Measurements from ENCODE around the gene FAM187B.

FAM187B gene

DNA sequence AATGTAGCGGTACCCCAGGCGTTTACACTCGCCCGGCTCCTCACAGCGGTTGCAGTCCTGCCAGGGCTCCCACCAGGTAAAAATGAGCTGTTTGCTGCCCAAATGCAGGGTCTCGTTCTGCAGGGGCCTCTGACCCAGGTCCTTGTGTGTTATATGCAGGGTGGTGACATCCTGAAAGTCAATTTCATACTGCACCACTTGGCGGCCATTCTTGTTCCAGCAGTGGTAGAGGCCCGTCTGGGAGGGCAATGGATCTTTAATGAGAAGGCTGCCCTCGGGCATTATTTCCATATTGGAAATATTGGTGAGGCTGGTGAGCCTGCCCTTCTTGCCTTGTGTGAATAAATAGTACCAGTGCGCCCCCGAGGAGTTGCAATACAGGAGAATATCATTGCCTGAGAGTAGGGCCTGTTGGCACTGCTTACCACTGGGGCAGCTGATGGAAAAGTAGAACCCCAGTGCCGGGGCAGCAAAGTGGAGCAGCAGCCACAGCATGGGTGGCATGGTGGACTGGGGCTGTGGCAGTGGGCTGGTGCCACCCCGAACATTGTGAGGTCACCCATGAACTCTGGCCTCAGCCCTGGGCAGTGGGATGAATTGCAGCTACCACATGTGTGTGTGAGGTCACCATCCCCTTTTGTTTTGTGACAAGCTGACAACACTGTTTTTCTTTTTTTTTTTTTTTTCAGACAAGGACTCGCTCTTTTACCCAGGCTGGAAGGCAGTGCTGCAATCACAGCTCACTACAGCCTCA is at the start of gene FAM187B:
Gene FAM187B (minus strand): TSS at position 563 of the 754 bp plus-strand sequence. CDS start 59 bp downstream, at position 504.
- TF ChIP-seq, protein P1, sequence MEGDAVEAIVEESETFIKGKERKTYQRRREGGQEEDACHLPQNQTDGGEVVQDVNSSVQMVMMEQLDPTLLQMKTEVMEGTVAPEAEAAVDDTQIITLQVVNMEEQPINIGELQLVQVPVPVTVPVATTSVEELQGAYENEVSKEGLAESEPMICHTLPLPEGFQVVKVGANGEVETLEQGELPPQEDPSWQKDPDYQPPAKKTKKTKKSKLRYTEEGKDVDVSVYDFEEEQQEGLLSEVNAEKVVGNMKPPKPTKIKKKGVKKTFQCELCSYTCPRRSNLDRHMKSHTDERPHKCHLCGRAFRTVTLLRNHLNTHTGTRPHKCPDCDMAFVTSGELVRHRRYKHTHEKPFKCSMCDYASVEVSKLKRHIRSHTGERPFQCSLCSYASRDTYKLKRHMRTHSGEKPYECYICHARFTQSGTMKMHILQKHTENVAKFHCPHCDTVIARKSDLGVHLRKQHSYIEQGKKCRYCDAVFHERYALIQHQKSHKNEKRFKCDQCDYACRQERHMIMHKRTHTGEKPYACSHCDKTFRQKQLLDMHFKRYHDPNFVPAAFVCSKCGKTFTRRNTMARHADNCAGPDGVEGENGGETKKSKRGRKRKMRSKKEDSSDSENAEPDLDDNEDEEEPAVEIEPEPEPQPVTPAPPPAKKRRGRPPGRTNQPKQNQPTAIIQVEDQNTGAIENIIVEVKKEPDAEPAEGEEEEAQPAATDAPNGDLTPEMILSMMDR (IDR thresholded peaks at IDR 0.05; ENCODE audit: low read depth, low read length): no peak
- in situ Hi-C loops (cut with HindIII; ENCODE audit: low sequenced_read_pairs): no loop called here
- no peak for DNase-seq (ENCODE audit: low read depth, low spot score)
- H3K4me3 ChIP-seq (ENCODE audit: low read depth, low read length): no peak within 1 kb of the TSS

DNA sequence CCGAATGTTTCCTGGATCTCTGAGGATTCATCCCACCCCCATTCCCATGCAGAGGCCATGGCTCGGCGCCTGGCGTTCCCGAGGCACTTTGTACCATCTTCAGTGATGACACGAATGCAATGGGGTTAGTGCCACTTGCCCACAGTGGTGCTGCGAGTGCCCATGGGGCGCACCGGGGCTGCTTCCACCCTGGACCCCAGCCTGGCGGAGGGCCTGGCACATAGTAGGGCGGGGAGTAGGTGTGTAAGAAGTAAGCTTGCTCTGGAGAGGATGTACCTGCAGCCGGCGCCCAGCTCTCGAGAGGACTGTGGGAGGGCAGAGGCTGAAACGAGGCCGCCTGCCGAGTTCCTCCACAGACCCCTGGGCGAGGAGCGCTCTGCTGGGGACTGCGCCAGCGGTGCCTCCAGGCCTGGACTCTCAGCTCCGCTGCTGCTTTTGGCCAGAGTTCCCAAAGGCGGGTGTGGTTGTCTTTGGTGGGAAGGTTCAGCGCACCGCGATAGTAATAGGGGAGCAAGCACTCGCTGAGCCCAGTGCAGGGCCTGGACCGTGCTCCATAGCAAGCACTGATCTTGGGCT is 48.3 kb upstream of the FAM187B start:
- DNase-seq (ENCODE audit: low read depth, low spot score): no peak
- TF ChIP-seq, protein P1 (IDR thresholded peaks at IDR 0.05; ENCODE audit: low read depth, low read length): no peak
- H3K4me3 ChIP-seq (ENCODE audit: low read depth, low read length): no peak overlapping the region
- in situ Hi-C loops (cut with HindIII; ENCODE audit: low sequenced_read_pairs): no loop called here

DNA sequence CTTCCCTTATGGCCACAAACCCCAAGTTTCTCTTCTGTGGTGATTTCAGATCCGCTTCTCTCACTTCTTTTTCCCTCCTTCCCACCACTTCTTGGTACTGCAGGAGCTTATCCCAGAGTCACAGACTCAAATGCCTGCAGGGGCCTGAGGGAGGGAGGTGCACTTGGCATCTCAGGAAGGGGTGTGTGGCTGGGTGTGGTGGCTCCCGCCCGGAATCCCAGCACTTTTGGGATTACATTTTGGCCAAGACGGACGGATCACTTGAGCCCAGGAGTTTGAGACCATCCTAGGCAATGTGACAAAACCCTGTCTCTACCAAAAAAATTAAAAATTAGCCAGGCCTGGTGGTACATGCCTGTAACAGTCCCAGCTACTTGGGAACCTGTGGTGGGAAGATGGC is 45.8 kb upstream of the FAM187B start:
- in situ Hi-C loops (cut with HindIII; ENCODE audit: low sequenced_read_pairs): no loop called here
- H3K4me3 ChIP-seq (ENCODE audit: low read depth, low read length): no peak overlapping the region

DNA sequence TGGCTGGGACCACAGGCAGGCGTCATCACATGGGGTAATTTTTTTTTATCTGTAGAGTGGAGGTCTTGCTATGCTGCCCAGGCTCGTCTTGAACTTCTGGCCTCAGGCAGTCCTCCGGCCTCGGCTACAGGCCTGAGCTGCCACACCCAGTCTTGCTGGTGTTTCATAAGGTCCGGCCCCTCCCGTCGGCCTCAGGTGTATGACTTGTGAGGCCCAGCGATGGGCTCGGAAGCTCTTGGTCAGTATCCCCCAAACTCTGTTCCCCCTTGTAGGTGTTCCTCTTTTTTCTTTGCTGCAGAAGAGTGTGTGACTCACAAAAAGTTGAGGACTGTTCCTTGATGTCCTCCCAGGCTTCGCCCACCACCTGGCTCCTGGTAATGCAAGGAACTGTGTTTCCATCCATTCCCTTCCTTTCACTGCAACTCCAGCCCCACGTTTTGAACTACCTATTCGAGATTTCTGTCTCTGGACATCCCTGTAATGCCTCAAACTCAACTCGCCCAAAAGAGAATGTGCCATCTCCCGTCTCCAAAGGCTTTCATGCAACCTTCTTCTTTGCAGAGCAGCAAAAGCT is 45.2 kb upstream of the FAM187B start:
- TF ChIP-seq, protein P1 (IDR thresholded peaks at IDR 0.05; ENCODE audit: low read depth, low read length): no peak
- in situ Hi-C loops (cut with HindIII; ENCODE audit: low sequenced_read_pairs): no loop called here
- DNase-seq (ENCODE audit: low read depth, low spot score): no peak
- no peak overlapping the region for H3K4me3 ChIP-seq (ENCODE audit: low read depth, low read length)

More for the DNA sequence above, 45.8 kb upstream of the FAM187B start:
- DNase-seq (ENCODE audit: low read depth, low spot score): no peak
- TF ChIP-seq, protein P1 (IDR thresholded peaks at IDR 0.05; ENCODE audit: low read depth, low read length): no peak

DNA sequence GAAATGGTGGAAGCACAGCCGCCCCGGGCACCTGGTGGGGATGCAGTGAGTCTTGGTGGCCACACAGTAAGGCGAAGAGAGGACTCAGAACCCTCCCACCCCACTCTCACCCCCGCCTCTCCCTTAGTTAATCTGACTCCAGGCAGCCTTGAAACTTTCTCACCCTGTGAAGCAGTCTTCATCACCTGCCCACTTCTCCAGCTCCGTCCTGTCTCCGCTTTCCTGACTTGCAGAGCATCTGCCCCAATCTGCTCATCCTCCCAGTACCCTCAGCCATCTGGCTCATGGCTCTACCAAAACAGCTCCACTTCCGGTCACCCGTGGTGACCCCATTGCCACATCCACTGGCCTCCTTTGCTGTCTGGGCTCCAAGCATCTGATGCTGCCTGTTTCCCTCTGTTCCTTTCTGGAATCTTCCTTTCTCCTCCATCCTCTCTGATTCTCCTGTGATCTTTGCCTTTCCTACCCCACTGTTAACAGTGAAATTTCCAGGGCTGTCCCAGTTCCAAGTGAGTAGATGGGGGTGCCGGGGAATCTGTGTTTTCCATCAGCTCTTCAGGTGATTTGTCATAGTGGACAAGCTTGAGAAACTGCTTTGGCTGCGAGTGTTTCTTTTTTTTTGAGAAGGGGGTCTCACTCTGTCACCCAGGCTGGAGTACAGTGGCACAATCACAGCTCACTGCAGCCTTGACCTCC is 44.6 kb upstream of the FAM187B start:
- no peak overlapping the region for H3K4me3 ChIP-seq (ENCODE audit: low read depth, low read length)
- TF ChIP-seq, protein P1 (IDR thresholded peaks at IDR 0.05; ENCODE audit: low read depth, low read length): no peak
- in situ Hi-C loops (cut with HindIII; ENCODE audit: low sequenced_read_pairs): no loop called here
- no peak for DNase-seq (ENCODE audit: low read depth, low spot score)

DNA sequence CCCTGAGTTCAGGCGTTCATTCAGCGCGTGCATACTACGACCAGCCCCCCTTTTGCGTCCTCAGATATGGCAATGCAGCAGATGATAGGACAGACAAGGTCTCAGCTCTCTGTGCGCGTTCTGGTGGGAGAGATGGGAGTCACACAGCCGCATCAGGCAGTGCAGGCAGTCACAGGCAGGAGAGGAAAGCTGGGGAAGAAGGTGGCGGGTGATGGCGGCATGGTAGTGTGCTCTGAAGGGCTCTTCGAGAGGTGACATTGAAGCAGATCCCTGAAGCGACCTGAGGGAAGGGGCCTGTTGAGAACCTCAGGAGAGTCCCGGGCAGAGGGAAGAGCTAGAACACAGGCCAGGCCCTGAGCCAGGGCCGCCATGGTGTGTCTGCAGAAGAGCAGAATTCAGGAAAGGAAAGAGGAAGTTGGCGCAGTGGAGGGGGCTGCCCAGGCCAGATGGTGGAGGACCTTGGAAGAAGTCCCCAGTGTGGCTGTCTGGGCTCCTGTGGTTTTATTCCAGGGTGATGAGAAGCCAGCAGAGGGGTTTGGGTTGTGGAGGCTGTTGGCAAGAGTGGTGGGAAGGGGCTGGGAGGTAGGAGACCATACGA is 43.7 kb upstream of the FAM187B start:
- TF ChIP-seq, protein P1 (IDR thresholded peaks at IDR 0.05; ENCODE audit: low read depth, low read length): no peak
- H3K4me3 ChIP-seq (ENCODE audit: low read depth, low read length): no peak overlapping the region
- no peak for DNase-seq (ENCODE audit: low read depth, low spot score)
- in situ Hi-C loops (cut with HindIII; ENCODE audit: low sequenced_read_pairs): no loop called here
